Measurements from ENCODE around the gene ADCYAP1. TPM values are rescaled to one million over a fixed set of nuclear protein-coding genes. Genes with fewer than 3 reads are reported as not detected.

The ADCYAP1 gene
- total RNA-seq, 2 donors from 2014 or later, result 7.3 to 28.0 TPM

DNA sequence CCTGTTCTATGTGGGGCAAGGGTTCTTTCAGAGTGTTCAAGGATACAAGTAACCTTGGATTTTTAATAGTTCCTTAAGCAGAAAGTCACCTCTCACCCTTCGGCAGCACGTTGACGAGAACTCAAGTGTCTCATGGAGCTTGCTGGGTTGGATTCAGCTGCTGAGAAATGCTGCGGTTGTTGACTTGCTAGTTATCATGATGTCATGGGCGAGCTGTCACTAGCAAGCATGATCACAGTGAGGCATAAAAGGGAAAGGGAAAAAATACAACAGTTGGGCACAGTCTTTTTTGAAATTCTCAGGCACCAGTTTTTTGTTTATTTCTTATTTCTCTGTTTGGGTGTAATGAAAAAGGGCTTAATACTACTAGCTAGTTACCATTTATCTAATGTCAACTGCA, 53.2 kb downstream of the ADCYAP1 start:
- WGBS, 2 donors, result 49 to 57% methylated on average over 5 of the region's 5 CpGs

DNA sequence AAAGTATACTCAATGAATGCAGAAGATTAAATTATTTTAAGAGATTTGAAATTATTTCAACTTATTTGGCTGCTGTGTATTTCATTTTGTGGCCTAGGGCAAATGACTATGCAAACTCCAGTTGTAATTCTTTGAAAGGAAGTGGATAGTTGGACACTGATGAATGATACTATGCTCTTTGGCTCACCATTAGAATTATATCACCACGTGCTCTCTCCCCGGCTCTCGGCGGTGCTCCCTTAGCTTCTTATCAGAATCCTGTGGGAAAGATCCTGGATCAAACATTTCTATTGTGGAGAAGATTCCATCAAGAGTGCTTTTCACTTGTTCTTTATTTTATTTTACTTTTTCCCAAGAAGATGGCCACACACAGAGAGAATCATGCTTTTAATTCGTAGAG, 55.2 kb downstream of the ADCYAP1 start:
- no peaks in the 10 kb centered on the region for H3K36me3 ChIP-seq (replicated peaks in 1 of 2; ENCODE audit: insufficient read depth in 1 of 2, low read depth in 2 of 2)
- no peak for ATAC-seq
- H3K27ac ChIP-seq, result no peak overlapping the region
- 15 to 25% methylated on average over 5 of the region's 5 CpGs for WGBS, 2 donors
- no peaks in the 10 kb centered on the region for H3K27me3 ChIP-seq
- TF ChIP-seq POLR2A (IDR thresholded peaks at IDR 0.05), result no peak
- TF ChIP-seq, protein P1, sequence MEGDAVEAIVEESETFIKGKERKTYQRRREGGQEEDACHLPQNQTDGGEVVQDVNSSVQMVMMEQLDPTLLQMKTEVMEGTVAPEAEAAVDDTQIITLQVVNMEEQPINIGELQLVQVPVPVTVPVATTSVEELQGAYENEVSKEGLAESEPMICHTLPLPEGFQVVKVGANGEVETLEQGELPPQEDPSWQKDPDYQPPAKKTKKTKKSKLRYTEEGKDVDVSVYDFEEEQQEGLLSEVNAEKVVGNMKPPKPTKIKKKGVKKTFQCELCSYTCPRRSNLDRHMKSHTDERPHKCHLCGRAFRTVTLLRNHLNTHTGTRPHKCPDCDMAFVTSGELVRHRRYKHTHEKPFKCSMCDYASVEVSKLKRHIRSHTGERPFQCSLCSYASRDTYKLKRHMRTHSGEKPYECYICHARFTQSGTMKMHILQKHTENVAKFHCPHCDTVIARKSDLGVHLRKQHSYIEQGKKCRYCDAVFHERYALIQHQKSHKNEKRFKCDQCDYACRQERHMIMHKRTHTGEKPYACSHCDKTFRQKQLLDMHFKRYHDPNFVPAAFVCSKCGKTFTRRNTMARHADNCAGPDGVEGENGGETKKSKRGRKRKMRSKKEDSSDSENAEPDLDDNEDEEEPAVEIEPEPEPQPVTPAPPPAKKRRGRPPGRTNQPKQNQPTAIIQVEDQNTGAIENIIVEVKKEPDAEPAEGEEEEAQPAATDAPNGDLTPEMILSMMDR (IDR thresholded peaks at IDR 0.05), result no peak
- peaks cover 3% of the 10 kb centered on the region for H3K4me1 ChIP-seq
- H3K9me3 ChIP-seq, result no peaks in the 10 kb centered on the region
- intact Hi-C loops (cut with DNase I), result no loop called here
- no peak for DNase-seq
- no peak overlapping the region for H3K4me3 ChIP-seq

More for the DNA sequence above, 53.2 kb downstream of the ADCYAP1 start:
- Histone ChIP-seq H3K4me1 (peaks cover 3% of the 10 kb centered on the region), H3K4me3 (no peak overlapping the region), H3K27ac (no peak overlapping the region), H3K9me3 (no peaks in the 10 kb centered on the region), H3K36me3 (replicated peaks in 1 of 2; ENCODE audit: insufficient read depth in 1 of 2, low read depth in 2 of 2) (no peaks in the 10 kb centered on the region), H3K27me3 (no peaks in the 10 kb centered on the region)
- no peak for TF ChIP-seq POLR2A (IDR thresholded peaks at IDR 0.05)
- TF ChIP-seq, protein P1 (IDR thresholded peaks at IDR 0.05), result no peak
- no peak for DNase-seq
- ATAC-seq, result no peak
- intact Hi-C loops (cut with DNase I), result no loop called here

Other genes with a start within 250 kb of the ADCYAP1 start
- 1 to 10 TPM; 1.8 to 7.6 TPM for gene TYMS, start 247.2 kb upstream of the ADCYAP1 start, total RNA-seq
- gene ENOSF1, start 192.2 kb upstream of the ADCYAP1 start, total RNA-seq, result 10 to 100 TPM; 59.7 to 62.3 TPM
- 10 to 100 TPM; 50.4 to 51.4 TPM for gene YES1, start 92.6 kb upstream of the ADCYAP1 start, total RNA-seq

Measured in body of pancreas (tissue), 4 donors.